OCI-LY3 (cell line): ENCODE results near the gene TM9SF4.

ENCODE experiments used
- H2AFZ ChIP-seq: fragments of 200-600, 300-600 bp; shearing (Covaris generic); 2 replicates; pipeline ENCODE4 v1.6.0; 2014; ENCODE audit warnings: antibody characterized with exemption, low read depth, low read length
- H3K27ac ChIP-seq: fragments of 200-600, 300-600 bp; sonication (generic); 2 replicates; pipeline ENCODE4 v1.5.1; 2014; ENCODE audit warnings: mild to moderate bottlenecking, low read length, moderate library complexity, mixed read lengths
- H3K27me3 ChIP-seq: fragments of 200-600, 300-600 bp; sonication (generic); 2 replicates; pipeline ENCODE4 v1.6.1; 2014; ENCODE audit warnings: low read depth, low read length, mixed read lengths
- H3K36me3 ChIP-seq: fragments of 200-600, 300-600 bp; sonication (generic); replicated peaks from 2 replicates; pipeline ENCODE3; 2014; ENCODE audit warnings: low read depth, low read length, mixed read lengths
- H3K4me1 ChIP-seq: fragments of 300-600, 200-600 bp; sonication (generic); 2 replicates; pipeline ENCODE4 v1.6.1; 2014; ENCODE audit warnings: low read length, mixed read lengths
- H3K4me2 ChIP-seq: fragments of 200-600, 300-600 bp; sonication (generic); 2 replicates; pipeline ENCODE4 v1.6.1; 2014; ENCODE audit warnings: low read length, mixed read lengths
- H3K4me3 ChIP-seq: fragments of 300-600, 200-600 bp; sonication (generic); 2 replicates; pipeline ENCODE4 v1.5.1; 2014; ENCODE audit warnings: antibody characterized with exemption, mild to moderate bottlenecking, low read length, moderate library complexity
- H3K79me2 ChIP-seq: fragments of 300-600, 200-600 bp; shearing (Covaris generic); 2 replicates; pipeline ENCODE4 v1.6.1; 2014; ENCODE audit warnings: mild to moderate bottlenecking, low read length, mixed read lengths
- H3K9ac ChIP-seq: fragments of 300-600, 200-600 bp; shearing (Covaris generic); 2 replicates; pipeline ENCODE4 v1.6.0; 2014; ENCODE audit warnings: mild to moderate bottlenecking, low read length, moderate library complexity
- H3K9me3 ChIP-seq: fragments of 200-600, 300-600 bp; shearing (Covaris generic); 2 replicates; pipeline ENCODE4 v1.6.1; 2014; ENCODE audit warnings: low read length, mixed read lengths; ENCODE audit not compliant: insufficient read depth
- H4K20me1 ChIP-seq: fragments of 200-600, 300-600 bp; sonication (generic); 2 replicates; pipeline ENCODE4 v1.6.1; 2016; ENCODE audit warnings: low read length, mixed read lengths; ENCODE audit not compliant: insufficient read depth
- EZH2phosphoT487 ChIP-seq: fragments of 200-600 bp; shearing (Covaris generic); IDR thresholded peaks from 2 replicates; pipeline ENCODE4 v1.6.1; 2018; ENCODE audit warnings: antibody characterized with exemption, mixed run types, low read depth
- TF ChIP-seq, protein P1 (sequence below): fragments of 200-600, 300-600 bp; sonication (generic); IDR thresholded peaks from 2 replicates; pipeline ENCODE4 v1.5.1; 2014; ENCODE audit warnings: antibody characterized with exemption, low read length, low read depth

The TM9SF4 gene

DNA sequence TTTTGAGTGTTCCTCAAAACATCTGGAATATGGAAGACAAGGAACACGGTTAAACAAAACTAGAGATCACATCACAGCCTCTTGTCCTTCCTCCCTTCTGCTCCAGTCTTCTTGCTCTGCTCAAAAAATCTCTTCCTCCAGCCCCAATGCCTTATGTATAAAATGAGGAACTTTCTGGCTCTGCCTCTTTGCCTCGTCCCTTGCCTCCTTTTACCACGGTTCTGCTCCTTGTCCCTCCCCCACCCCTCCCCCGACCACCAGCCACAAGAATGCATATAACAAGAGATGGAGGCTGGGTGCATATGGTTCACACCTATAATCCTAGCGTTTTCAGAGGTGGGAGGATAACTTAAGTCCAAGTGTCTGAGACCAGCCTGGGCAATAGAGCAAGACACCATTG, 54.4 kb downstream of the TM9SF4 start:
- Histone ChIP-seq H3K36me3 (peaks cover 70% of the 10 kb centered on the region), H3K9me3 (no peaks in the 10 kb centered on the region), H4K20me1 (no peaks in the 10 kb centered on the region), H3K4me2 (no peak overlapping the region), H3K9ac (no peak overlapping the region), H3K4me1 (no peaks in the 10 kb centered on the region), H3K27me3 (no peaks in the 10 kb centered on the region), H3K79me2 (no peaks in the 10 kb centered on the region), H3K27ac (no peak overlapping the region), H3K4me3 (no peak overlapping the region), H2AFZ (no peak overlapping the region)
- TF ChIP-seq, protein P1, sequence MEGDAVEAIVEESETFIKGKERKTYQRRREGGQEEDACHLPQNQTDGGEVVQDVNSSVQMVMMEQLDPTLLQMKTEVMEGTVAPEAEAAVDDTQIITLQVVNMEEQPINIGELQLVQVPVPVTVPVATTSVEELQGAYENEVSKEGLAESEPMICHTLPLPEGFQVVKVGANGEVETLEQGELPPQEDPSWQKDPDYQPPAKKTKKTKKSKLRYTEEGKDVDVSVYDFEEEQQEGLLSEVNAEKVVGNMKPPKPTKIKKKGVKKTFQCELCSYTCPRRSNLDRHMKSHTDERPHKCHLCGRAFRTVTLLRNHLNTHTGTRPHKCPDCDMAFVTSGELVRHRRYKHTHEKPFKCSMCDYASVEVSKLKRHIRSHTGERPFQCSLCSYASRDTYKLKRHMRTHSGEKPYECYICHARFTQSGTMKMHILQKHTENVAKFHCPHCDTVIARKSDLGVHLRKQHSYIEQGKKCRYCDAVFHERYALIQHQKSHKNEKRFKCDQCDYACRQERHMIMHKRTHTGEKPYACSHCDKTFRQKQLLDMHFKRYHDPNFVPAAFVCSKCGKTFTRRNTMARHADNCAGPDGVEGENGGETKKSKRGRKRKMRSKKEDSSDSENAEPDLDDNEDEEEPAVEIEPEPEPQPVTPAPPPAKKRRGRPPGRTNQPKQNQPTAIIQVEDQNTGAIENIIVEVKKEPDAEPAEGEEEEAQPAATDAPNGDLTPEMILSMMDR, result no peak
- TF ChIP-seq EZH2phosphoT487, result no peak

DNA sequence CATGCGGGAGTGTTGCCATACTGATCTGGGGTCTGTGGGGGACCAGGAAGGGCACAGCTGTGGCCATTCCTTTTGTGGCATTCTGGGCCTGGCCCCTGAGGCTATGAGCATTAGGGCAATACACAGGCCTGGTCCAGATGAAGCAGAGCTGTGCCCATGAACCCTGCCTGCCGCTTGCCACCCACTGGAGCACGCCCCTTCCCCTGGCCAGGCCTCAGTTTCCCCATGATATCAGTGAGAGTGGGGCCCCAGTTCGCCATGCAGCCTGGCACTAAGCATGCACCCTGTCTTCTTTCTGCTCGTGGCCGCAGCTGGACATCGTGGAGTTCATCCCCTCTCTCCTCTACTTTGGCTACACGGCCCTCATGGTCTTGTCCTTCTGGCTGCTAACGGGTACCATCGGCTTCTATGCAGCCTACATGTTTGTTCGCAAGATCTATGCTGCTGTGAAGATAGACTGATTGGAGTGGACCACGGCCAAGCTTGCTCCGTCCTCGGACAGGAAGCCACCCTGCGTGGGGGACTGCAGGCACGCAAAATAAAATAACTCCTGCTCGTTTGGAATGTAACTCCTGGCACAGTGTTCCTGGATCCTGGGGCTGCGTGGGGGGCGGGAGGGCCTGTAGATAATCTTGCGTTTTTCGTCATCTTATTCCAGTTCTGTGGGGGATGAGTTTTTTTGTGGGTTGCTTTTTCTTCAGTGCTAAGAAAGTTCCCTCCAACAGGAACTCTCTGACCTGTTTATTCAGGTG, 55.6 kb downstream of the TM9SF4 start:
- Histone ChIP-seq H4K20me1 (no peaks in the 10 kb centered on the region), H3K9ac (no peak overlapping the region), H2AFZ (no peak overlapping the region), H3K36me3 (peaks cover 58% of the 10 kb centered on the region), H3K27ac (no peak overlapping the region), H3K27me3 (no peaks in the 10 kb centered on the region), H3K4me1 (no peaks in the 10 kb centered on the region), H3K79me2 (no peaks in the 10 kb centered on the region), H3K9me3 (no peaks in the 10 kb centered on the region), H3K4me3 (no peak overlapping the region), H3K4me2 (no peak overlapping the region)
- TF ChIP-seq, protein P1, result no peak
- no peak for TF ChIP-seq EZH2phosphoT487

DNA sequence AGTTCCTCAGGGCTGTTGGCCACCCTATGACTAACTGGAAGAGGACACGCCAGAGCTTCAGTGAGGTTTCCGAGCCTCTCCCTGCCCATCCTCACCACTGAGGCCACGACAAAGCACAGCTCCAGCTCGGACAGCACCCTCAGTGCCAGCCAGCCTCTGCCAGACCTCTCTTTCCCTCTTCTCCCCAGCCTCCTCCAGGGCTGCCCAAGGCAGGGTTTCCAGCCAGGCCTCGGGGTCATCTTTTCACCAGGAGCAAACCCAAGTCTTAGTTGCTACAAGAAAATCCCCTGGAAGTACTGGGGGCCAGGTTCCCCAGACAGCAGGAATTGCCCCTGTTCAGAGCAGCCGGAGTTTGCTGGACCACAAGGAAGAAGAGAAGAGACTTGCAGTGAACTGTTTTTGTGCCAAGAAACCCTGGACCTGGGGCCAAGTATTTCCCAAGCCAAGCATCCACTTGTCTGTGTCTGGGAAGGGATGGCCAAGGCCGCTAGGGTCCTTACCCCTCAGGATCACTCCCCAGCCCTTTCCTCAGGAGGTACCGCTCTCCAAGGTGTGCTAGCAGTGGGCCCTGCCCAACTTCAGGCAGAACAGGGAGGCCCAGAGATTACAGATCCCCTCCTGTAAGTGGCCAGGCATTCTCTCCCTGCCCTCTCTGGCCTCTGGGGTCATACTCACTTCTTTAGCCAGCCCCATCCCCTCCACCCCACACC, 56.5 kb downstream of the TM9SF4 start:
- Histone ChIP-seq H3K36me3 (peaks cover 53% of the 10 kb centered on the region), H3K9ac (no peak overlapping the region), H3K4me3 (no peak overlapping the region), H2AFZ (no peak overlapping the region), H3K27me3 (no peaks in the 10 kb centered on the region), H4K20me1 (no peaks in the 10 kb centered on the region), H3K9me3 (no peaks in the 10 kb centered on the region), H3K4me1 (no peaks in the 10 kb centered on the region), H3K79me2 (no peaks in the 10 kb centered on the region), H3K27ac (no peak overlapping the region), H3K4me2 (no peak overlapping the region)
- TF ChIP-seq, protein P1, result no peak
- TF ChIP-seq EZH2phosphoT487, result no peak

DNA sequence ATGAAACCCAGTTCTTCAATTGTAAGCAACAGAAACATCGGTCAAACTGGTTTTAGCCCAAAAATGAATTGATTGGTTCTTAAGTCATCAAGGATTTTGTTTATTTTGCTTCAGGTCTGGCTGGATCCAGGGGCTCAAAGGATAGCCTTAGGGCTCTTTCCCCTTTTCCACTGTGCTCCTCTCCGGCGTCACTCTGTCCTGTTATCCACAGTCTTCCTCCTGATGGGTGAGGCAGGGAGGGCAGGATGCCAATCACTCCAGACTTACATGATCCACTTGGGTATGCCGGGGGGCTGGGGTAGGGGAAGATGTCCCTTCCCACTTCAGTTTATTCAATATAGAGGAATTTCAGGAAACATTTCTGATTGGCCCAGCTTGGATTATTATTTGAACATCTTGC, 58.0 kb downstream of the TM9SF4 start:
- H3K27ac ChIP-seq, result no peak overlapping the region
- H3K79me2 ChIP-seq, result no peaks in the 10 kb centered on the region
- no peaks in the 10 kb centered on the region for H3K4me1 ChIP-seq
- H4K20me1 ChIP-seq, result no peaks in the 10 kb centered on the region
- no peak overlapping the region for H2AFZ ChIP-seq
- H3K9ac ChIP-seq, result no peak overlapping the region
- no peaks in the 10 kb centered on the region for H3K9me3 ChIP-seq
- no peaks in the 10 kb centered on the region for H3K27me3 ChIP-seq
- TF ChIP-seq, protein P1, result no peak
- TF ChIP-seq EZH2phosphoT487, result no peak
- no peak overlapping the region for H3K4me2 ChIP-seq
- no peak overlapping the region for H3K4me3 ChIP-seq
- peaks cover 38% of the 10 kb centered on the region for H3K36me3 ChIP-seq
